Right lobe of liver (tissue), 4 donors: ENCODE results near the gene BCL11B.

Experiments used
- CTCF ChIP-seq, 4 donors: fragments of 200-600 bp in 3 of 4; fragments of 450-650 bp in 1 of 4; IDR thresholded peaks; one replicate each; pipeline versions ENCODE4 v1.5.1 to v1.8.0; 2016 to 2022; ENCODE audit warnings: antibody characterized with exemption in 4 of 4, mild to moderate bottlenecking in 2 of 4
- POLR2A ChIP-seq: fragments of 450-650 bp; IDR thresholded peaks from one replicate; pipeline ENCODE4 v1.6.1; 2017; ENCODE audit warnings: antibody characterized with exemption, mild to moderate bottlenecking
- donor health status: DM: no; HTN: no; CAD: no.
- donor health status: DM: no; HTN: no; CAD: no.
- donor health status: DM: no; HTN: yes; CAD: no.

GRCh38 chr14:99233222-99234035 lies 38.6 kb downstream of the BCL11B start:
- TF ChIP-seq CTCF (IDR thresholded peaks at IDR 0.05) = no peak
- no peak for TF ChIP-seq POLR2A
